ENCODE measurements around the gene TCEA3. TPM values are rescaled to one million over a fixed set of nuclear protein-coding genes. Genes with fewer than 3 reads are reported as not detected.

TCEA3 gene
- total RNA-seq, 1 donor from 2014 or later, result 3.1 TPM

GRCh38 chr1:23402286-23403037 is 22.1 kb downstream of the TCEA3 start:
- DNase-seq (ENCODE audit: low read depth), result no peak
- no peak overlapping the region for H3K4me3 ChIP-seq (ENCODE audit: low read depth, low read length)
- TF ChIP-seq CTCF (conservative IDR thresholded peaks at IDR 0.05; ENCODE audit: low read depth, low read length), result no peak

- DNase-seq (ENCODE audit: low read depth), result no peak
- no peak overlapping the region for H3K4me3 ChIP-seq (ENCODE audit: low read depth, low read length)
- TF ChIP-seq CTCF (conservative IDR thresholded peaks at IDR 0.05; ENCODE audit: low read depth, low read length), result no peak
Measured at GRCh38 chr1:23401313-23401712, 23.2 kb downstream of the TCEA3 start.

GRCh38 chr1:23400324-23401114 is 24.0 kb downstream of the TCEA3 start:
- no peak for DNase-seq (ENCODE audit: low read depth)
- no peak overlapping the region for H3K4me3 ChIP-seq (ENCODE audit: low read depth, low read length)
- TF ChIP-seq CTCF (conservative IDR thresholded peaks at IDR 0.05; ENCODE audit: low read depth, low read length), result no peak

GRCh38 chr1:23399229-23399628 is 25.3 kb downstream of the TCEA3 start:
- no peak overlapping the region for H3K4me3 ChIP-seq (ENCODE audit: low read depth, low read length)
- TF ChIP-seq CTCF (conservative IDR thresholded peaks at IDR 0.05; ENCODE audit: low read depth, low read length), result no peak
- DNase-seq (ENCODE audit: low read depth), result no peak

- no peak overlapping the region for H3K4me3 ChIP-seq (ENCODE audit: low read depth, low read length)
- no peak for DNase-seq (ENCODE audit: low read depth)
- TF ChIP-seq CTCF (conservative IDR thresholded peaks at IDR 0.05; ENCODE audit: low read depth, low read length), result no peak
Measured at GRCh38 chr1:23397908-23398307, 26.6 kb downstream of the TCEA3 start.

- no peak for DNase-seq (ENCODE audit: low read depth)
- TF ChIP-seq CTCF (conservative IDR thresholded peaks at IDR 0.05; ENCODE audit: low read depth, low read length), result no peak
- no peak overlapping the region for H3K4me3 ChIP-seq (ENCODE audit: low read depth, low read length)
Measured at GRCh38 chr1:23396380-23396779, 28.2 kb downstream of the TCEA3 start.

Measured in epithelial cell of proximal tubule (primary cell).